A673 (cell line): Measurements from ENCODE around the gene FGF1.

Source experiments
- EZH2 ChIP-seq: fragments of 200-600 bp; sonication (generic); IDR thresholded peaks from 2 replicates; pipeline ENCODE4 v1.6.1; 2017; ENCODE audit warnings: borderline replicate concordance, low read depth, mild to moderate bottlenecking, mixed read lengths, antibody characterized with exemption, low read length; ENCODE audit not compliant: poor library complexity, severe bottlenecking
- TF ChIP-seq, protein P1 (sequence below): fragments of 300-800, 200-600 bp; sonication (generic); conservative IDR thresholded peaks from 2 replicates; pipeline ENCODE4 v1.5.1; 2017; ENCODE audit warnings: low read depth, mild to moderate bottlenecking, antibody characterized with exemption, low read length, moderate library complexity, mixed read lengths

DNA sequence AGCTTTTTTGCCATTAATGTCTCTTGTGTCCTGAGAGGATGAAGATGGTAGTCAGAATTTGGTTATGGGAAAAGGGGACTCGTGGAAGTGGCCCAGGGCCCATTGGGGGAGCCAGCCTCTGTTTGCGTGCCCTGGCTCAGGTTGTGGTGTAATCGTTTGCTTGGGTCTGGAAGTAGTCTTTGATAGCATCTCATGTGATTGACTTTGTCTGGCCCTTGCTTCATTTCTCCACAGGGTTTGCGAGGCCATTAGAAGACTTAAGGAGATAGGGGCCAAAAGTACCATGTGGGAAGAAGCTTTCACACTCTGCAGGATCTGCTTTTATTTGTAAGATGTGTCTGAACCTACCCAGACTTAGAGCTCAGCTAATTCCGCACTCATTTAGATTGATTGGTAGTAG is 114.5 kb downstream of the FGF1 start:
- no peak for TF ChIP-seq EZH2
- TF ChIP-seq, protein P1, sequence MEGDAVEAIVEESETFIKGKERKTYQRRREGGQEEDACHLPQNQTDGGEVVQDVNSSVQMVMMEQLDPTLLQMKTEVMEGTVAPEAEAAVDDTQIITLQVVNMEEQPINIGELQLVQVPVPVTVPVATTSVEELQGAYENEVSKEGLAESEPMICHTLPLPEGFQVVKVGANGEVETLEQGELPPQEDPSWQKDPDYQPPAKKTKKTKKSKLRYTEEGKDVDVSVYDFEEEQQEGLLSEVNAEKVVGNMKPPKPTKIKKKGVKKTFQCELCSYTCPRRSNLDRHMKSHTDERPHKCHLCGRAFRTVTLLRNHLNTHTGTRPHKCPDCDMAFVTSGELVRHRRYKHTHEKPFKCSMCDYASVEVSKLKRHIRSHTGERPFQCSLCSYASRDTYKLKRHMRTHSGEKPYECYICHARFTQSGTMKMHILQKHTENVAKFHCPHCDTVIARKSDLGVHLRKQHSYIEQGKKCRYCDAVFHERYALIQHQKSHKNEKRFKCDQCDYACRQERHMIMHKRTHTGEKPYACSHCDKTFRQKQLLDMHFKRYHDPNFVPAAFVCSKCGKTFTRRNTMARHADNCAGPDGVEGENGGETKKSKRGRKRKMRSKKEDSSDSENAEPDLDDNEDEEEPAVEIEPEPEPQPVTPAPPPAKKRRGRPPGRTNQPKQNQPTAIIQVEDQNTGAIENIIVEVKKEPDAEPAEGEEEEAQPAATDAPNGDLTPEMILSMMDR: no peak
